ENCODE measurements around the gene PGLYRP1. TPM values are rescaled to one million over a fixed set of nuclear protein-coding genes. Genes with fewer than 3 reads are reported as not detected.

PGLYRP1 gene
- total and polyA plus RNA-seq, 4 donors, result 0.25 to 13.9 (median 0.76) TPM

DNA sequence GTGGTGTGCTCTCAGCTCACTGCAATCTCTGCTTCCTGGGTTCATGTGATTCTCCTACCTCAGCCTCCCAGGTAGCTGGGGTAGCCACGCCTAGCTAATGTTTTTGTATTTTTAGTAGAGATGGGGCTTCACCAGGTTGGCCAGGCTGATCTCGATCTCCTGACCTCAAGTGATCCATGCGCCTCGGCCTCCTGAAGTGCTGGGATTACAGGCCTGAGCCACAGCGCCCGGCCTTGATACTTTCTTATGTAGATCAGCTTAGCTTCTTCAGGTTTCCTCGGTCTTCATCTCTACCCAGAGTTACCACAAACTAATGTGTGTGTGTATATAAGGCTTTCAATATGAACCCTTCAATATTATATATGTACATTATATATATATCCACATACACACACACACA, 37.5 kb downstream of the PGLYRP1 start:
- Histone ChIP-seq H3K9me3 (ENCODE audit: control insufficient read depth in 4 of 4, low read length in 3 of 4) (no peaks in the 10 kb centered on the region), H3K36me3 (ENCODE audit: control insufficient read depth in 4 of 4, insufficient read depth in 3 of 4, low read depth in 1 of 4, low read length in 3 of 4) (no peaks in the 10 kb centered on the region), H3K4me3 (ENCODE audit: low read depth in 1 of 3, low read length in 3 of 3) (no peak overlapping the region), H3K27me3 (ENCODE audit: control insufficient read depth in 4 of 4, insufficient read depth in 4 of 4, low read length in 3 of 4) (peaks cover 0 to 3% (median 0%) of the 10 kb centered on the region in 4 donors), H3K4me1 (ENCODE audit: control insufficient read depth in 4 of 4, insufficient read depth in 4 of 4, low read length in 3 of 4) (no peaks in the 10 kb centered on the region), H3K9ac (ENCODE audit: low read depth in 1 of 2, low read length in 2 of 2) (no peak overlapping the region), H3K27ac (ENCODE audit: low read depth in 1 of 2, low read length in 2 of 2) (no peak overlapping the region)
- DNase-seq (ENCODE audit: low spot score), result no peak
- WGBS, result 87% methylated on average over 7 of the region's 7 CpGs
- TF ChIP-seq, protein P1, sequence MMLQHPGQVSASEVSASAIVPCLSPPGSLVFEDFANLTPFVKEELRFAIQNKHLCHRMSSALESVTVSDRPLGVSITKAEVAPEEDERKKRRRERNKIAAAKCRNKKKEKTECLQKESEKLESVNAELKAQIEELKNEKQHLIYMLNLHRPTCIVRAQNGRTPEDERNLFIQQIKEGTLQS (IDR thresholded peaks at IDR 0.05), result no peak
- TF ChIP-seq RXRA (IDR thresholded peaks at IDR 0.05) (no peak), YY1 (IDR thresholded peaks at IDR 0.05) (no peak), GABPA (IDR thresholded peaks at IDR 0.05 in 1 of 2, conservative IDR thresholded peaks at IDR 0.05 in 1 of 2) (no peak), FOXA2 (IDR thresholded peaks at IDR 0.05) (no peak), RAD21 (IDR thresholded peaks at IDR 0.05) (no peak), NR2F2 (IDR thresholded peaks at IDR 0.05) (no peak), SP1 (IDR thresholded peaks at IDR 0.05) (no peak), FOXA1 (IDR thresholded peaks at IDR 0.05) (no peak), HNF4A (conservative IDR thresholded peaks at IDR 0.05) (no peak), TAF1 (conservative IDR thresholded peaks at IDR 0.05) (no peak), EGR1 (IDR thresholded peaks at IDR 0.05; ENCODE audit: low read depth in 2 of 2) (no peak), HNF4G (IDR thresholded peaks at IDR 0.05) (no peak), JUND (IDR thresholded peaks at IDR 0.05) (no peak)
- TF ChIP-seq, protein P2, sequence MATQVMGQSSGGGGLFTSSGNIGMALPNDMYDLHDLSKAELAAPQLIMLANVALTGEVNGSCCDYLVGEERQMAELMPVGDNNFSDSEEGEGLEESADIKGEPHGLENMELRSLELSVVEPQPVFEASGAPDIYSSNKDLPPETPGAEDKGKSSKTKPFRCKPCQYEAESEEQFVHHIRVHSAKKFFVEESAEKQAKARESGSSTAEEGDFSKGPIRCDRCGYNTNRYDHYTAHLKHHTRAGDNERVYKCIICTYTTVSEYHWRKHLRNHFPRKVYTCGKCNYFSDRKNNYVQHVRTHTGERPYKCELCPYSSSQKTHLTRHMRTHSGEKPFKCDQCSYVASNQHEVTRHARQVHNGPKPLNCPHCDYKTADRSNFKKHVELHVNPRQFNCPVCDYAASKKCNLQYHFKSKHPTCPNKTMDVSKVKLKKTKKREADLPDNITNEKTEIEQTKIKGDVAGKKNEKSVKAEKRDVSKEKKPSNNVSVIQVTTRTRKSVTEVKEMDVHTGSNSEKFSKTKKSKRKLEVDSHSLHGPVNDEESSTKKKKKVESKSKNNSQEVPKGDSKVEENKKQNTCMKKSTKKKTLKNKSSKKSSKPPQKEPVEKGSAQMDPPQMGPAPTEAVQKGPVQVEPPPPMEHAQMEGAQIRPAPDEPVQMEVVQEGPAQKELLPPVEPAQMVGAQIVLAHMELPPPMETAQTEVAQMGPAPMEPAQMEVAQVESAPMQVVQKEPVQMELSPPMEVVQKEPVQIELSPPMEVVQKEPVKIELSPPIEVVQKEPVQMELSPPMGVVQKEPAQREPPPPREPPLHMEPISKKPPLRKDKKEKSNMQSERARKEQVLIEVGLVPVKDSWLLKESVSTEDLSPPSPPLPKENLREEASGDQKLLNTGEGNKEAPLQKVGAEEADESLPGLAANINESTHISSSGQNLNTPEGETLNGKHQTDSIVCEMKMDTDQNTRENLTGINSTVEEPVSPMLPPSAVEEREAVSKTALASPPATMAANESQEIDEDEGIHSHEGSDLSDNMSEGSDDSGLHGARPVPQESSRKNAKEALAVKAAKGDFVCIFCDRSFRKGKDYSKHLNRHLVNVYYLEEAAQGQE (IDR thresholded peaks at IDR 0.05), result no peak
- TF ChIP-seq, protein P3, sequence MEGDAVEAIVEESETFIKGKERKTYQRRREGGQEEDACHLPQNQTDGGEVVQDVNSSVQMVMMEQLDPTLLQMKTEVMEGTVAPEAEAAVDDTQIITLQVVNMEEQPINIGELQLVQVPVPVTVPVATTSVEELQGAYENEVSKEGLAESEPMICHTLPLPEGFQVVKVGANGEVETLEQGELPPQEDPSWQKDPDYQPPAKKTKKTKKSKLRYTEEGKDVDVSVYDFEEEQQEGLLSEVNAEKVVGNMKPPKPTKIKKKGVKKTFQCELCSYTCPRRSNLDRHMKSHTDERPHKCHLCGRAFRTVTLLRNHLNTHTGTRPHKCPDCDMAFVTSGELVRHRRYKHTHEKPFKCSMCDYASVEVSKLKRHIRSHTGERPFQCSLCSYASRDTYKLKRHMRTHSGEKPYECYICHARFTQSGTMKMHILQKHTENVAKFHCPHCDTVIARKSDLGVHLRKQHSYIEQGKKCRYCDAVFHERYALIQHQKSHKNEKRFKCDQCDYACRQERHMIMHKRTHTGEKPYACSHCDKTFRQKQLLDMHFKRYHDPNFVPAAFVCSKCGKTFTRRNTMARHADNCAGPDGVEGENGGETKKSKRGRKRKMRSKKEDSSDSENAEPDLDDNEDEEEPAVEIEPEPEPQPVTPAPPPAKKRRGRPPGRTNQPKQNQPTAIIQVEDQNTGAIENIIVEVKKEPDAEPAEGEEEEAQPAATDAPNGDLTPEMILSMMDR (IDR thresholded peaks at IDR 0.05; ENCODE audit: low read depth, low read length, missing input control), result no peak
- TF ChIP-seq, protein P4, sequence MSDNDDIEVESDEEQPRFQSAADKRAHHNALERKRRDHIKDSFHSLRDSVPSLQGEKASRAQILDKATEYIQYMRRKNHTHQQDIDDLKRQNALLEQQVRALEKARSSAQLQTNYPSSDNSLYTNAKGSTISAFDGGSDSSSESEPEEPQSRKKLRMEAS (IDR thresholded peaks at IDR 0.05), result no peak
- TF ChIP-seq, protein P5, sequence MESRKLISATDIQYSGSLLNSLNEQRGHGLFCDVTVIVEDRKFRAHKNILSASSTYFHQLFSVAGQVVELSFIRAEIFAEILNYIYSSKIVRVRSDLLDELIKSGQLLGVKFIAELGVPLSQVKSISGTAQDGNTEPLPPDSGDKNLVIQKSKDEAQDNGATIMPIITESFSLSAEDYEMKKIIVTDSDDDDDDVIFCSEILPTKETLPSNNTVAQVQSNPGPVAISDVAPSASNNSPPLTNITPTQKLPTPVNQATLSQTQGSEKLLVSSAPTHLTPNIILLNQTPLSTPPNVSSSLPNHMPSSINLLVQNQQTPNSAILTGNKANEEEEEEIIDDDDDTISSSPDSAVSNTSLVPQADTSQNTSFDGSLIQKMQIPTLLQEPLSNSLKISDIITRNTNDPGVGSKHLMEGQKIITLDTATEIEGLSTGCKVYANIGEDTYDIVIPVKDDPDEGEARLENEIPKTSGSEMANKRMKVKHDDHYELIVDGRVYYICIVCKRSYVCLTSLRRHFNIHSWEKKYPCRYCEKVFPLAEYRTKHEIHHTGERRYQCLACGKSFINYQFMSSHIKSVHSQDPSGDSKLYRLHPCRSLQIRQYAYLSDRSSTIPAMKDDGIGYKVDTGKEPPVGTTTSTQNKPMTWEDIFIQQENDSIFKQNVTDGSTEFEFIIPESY (IDR thresholded peaks at IDR 0.05), result no peak

All from liver (tissue), 9 donors.